ENCODE results near the gene WHAMM.

Gene WHAMM

DNA sequence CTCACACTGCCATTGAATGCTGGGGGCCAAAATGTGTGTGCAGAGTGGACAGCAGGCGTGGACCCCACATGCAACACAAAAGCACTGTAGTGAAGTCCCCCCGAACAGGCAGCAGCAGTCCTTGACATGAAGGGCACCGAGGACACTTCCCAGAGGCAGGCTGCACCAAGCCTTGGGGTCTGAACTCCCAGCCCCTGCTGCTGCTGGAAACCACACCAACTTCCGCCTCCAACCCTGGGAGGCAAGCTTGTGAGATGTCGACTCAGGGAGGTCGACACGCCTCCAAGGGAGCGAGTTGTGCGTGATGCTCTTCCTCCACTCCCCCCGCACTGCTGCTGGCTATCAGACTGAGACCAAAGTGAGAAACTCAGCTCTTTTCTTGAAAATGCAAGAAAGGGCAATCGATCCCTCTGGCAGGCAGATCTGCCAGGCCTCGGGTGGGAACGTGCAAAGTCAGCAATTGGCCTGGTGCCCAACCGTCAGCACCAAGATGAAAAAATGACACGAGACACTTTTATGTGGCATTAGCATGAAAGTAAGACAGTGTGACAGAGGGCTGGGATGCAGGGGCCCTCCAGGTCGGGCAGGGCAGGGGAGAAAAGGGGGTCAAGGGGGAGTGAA is 43.6 kb downstream of the WHAMM start:
- TF ChIP-seq FOXM1 (IDR thresholded peaks at IDR 0.05; ENCODE audit: borderline replicate concordance, low read depth) (no peak), CREB1 (IDR thresholded peaks at IDR 0.05; ENCODE audit: low read depth) (no peak), ZBTB7A (IDR thresholded peaks at IDR 0.05; ENCODE audit: low read depth) (no peak), NFIC (IDR thresholded peaks at IDR 0.05) (no peak), RAD21 (IDR thresholded peaks at IDR 0.05; ENCODE audit: low read depth) (no peak)
- TF ChIP-seq, protein P1, sequence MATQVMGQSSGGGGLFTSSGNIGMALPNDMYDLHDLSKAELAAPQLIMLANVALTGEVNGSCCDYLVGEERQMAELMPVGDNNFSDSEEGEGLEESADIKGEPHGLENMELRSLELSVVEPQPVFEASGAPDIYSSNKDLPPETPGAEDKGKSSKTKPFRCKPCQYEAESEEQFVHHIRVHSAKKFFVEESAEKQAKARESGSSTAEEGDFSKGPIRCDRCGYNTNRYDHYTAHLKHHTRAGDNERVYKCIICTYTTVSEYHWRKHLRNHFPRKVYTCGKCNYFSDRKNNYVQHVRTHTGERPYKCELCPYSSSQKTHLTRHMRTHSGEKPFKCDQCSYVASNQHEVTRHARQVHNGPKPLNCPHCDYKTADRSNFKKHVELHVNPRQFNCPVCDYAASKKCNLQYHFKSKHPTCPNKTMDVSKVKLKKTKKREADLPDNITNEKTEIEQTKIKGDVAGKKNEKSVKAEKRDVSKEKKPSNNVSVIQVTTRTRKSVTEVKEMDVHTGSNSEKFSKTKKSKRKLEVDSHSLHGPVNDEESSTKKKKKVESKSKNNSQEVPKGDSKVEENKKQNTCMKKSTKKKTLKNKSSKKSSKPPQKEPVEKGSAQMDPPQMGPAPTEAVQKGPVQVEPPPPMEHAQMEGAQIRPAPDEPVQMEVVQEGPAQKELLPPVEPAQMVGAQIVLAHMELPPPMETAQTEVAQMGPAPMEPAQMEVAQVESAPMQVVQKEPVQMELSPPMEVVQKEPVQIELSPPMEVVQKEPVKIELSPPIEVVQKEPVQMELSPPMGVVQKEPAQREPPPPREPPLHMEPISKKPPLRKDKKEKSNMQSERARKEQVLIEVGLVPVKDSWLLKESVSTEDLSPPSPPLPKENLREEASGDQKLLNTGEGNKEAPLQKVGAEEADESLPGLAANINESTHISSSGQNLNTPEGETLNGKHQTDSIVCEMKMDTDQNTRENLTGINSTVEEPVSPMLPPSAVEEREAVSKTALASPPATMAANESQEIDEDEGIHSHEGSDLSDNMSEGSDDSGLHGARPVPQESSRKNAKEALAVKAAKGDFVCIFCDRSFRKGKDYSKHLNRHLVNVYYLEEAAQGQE (IDR thresholded peaks at IDR 0.05; ENCODE audit: low read depth), result no peak

GRCh38 chr15:82854554-82854953 is 45.1 kb downstream of the WHAMM start:
- no peak for TF ChIP-seq TEAD4 (IDR thresholded peaks at IDR 0.05)
- no peak for TF ChIP-seq TCF12 (IDR thresholded peaks at IDR 0.05; ENCODE audit: low read depth)
- no peak for TF ChIP-seq NFIC (IDR thresholded peaks at IDR 0.05)
- TF ChIP-seq EGR1 (IDR thresholded peaks at IDR 0.05), result no peak
- TF ChIP-seq CEBPB (IDR thresholded peaks at IDR 0.05), result no peak
- TF ChIP-seq, protein P1 (IDR thresholded peaks at IDR 0.05; ENCODE audit: low read depth), result no peak
- no peak for TF ChIP-seq ZBTB7A (IDR thresholded peaks at IDR 0.05; ENCODE audit: low read depth)
- TF ChIP-seq CREB1 (IDR thresholded peaks at IDR 0.05; ENCODE audit: low read depth), result no peak
- no peak for TF ChIP-seq EP300 (IDR thresholded peaks at IDR 0.05; ENCODE audit: borderline replicate concordance)
- no peak for TF ChIP-seq USF1 (IDR thresholded peaks at IDR 0.05)

GRCh38 chr15:82855286-82856100 is 46.1 kb downstream of the WHAMM start:
- TF ChIP-seq, protein P2, sequence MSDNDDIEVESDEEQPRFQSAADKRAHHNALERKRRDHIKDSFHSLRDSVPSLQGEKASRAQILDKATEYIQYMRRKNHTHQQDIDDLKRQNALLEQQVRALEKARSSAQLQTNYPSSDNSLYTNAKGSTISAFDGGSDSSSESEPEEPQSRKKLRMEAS (IDR thresholded peaks at IDR 0.05), result no peak
- TF ChIP-seq CREB1 (IDR thresholded peaks at IDR 0.05; ENCODE audit: low read depth), result no peak

DNA sequence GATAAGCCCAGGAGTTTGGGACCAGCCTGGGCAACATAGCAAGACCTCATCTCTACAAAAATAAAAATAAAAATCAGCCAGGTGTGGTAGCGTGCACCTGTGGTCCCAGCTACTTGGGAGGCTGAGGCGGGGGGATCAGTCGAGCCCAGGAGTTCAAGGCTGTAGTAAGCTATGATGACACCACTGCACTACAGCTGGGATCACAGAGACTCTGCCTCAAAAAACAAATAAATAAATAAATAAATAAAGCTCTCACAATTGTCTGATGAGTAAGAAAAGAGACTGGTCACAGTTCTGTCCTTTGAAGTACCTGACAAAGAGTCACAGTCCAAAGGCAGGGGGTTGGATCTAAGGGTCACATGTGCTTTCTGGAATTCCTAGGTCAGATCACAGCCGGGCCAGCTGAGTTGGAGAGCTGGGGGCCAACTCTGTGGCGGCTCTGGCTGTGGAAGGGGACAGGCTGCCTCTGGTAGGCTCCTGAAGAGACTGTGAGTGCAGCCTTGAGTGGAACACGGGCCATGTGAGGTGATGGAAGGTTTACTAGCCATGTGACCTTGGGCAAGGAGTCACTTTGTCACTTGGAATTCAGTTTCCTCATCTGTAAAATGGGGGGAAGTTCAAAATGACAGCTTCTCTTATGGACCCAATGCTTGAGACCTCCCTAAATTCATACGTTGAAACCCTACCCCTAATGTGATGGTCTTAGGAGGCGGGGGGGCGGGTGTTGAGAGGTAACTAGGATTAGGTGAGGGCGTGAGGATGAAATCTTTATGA is 47.2 kb downstream of the WHAMM start:
- no peak for TF ChIP-seq TEAD4 (IDR thresholded peaks at IDR 0.05)
- TF ChIP-seq CEBPB (IDR thresholded peaks at IDR 0.05), result no peak
- no peak for TF ChIP-seq FOXM1 (IDR thresholded peaks at IDR 0.05; ENCODE audit: borderline replicate concordance, low read depth)

GRCh38 chr15:82858932-82859331 is 49.5 kb downstream of the WHAMM start:
- TF ChIP-seq CREB1 (IDR thresholded peaks at IDR 0.05; ENCODE audit: low read depth) (no peak), NFIC (IDR thresholded peaks at IDR 0.05) (no peak), RAD21 (IDR thresholded peaks at IDR 0.05; ENCODE audit: low read depth) (no peak), TEAD4 (IDR thresholded peaks at IDR 0.05) (no peak), CEBPB (IDR thresholded peaks at IDR 0.05) (no peak), FOXM1 (IDR thresholded peaks at IDR 0.05; ENCODE audit: borderline replicate concordance, low read depth) (no peak), EGR1 (IDR thresholded peaks at IDR 0.05) (no peak), TAF1 (IDR thresholded peaks at IDR 0.05; ENCODE audit: low read depth) (no peak), YY1 (IDR thresholded peaks at IDR 0.05; ENCODE audit: low read depth) (no peak), USF1 (IDR thresholded peaks at IDR 0.05) (no peak), EP300 (IDR thresholded peaks at IDR 0.05; ENCODE audit: borderline replicate concordance) (no peak), TCF12 (IDR thresholded peaks at IDR 0.05; ENCODE audit: low read depth) (no peak), ZBTB7A (IDR thresholded peaks at IDR 0.05; ENCODE audit: low read depth) (no peak)
- TF ChIP-seq, protein P2 (IDR thresholded peaks at IDR 0.05), result no peak
- TF ChIP-seq, protein P1 (IDR thresholded peaks at IDR 0.05; ENCODE audit: low read depth), result no peak
